ENCODE data around the gene TAS2R40. TPM values are rescaled to one million over a fixed set of nuclear protein-coding genes. Genes with fewer than 3 reads are reported as not detected.

TAS2R40 gene
- total RNA-seq, 2 experiments from 2014 or later = not detected

DNA sequence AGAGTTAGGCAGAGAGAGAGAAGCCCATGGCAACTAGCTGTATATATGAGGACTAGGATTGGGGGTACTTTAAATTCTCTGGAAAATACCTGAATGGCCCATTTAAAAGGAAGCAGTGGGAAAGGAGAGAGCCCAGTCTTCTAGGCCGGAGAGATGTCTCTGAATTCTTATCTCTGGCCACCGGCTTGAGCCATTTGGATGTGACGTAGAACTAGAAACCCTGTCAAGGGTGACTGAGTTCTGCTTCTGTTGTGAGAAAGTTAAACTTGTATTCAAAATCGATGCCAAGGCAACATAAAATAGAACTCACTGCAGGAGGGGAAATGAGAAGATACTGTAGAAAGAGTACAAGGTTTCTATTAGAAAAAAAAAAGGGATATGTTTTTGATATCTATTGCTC, 35.1 kb downstream of the TAS2R40 start:
- H3K4me1 Mint-ChIP-seq (ENCODE audit: low read depth) = peaks cover 54% of the 10 kb centered on the region
- peak overlapping the region; percentile 72 for H3K27ac Mint-ChIP-seq
- H3K27me3 Mint-ChIP-seq = no peaks in the 10 kb centered on the region
- intact Hi-C loops (cut with micrococcal nuclease) = no loop called here
- POLR2A ChIA-PET = interaction anchor here (1.7 to 2.2 kb wide), 2 partner anchors 31 to 51 kb away, joined by 4 to 6 read pairs; partner anchors contain the start of gene CASP2
- DNase-seq (no peak), ATAC-seq (no peak)
- TF ChIP-seq, protein P1, sequence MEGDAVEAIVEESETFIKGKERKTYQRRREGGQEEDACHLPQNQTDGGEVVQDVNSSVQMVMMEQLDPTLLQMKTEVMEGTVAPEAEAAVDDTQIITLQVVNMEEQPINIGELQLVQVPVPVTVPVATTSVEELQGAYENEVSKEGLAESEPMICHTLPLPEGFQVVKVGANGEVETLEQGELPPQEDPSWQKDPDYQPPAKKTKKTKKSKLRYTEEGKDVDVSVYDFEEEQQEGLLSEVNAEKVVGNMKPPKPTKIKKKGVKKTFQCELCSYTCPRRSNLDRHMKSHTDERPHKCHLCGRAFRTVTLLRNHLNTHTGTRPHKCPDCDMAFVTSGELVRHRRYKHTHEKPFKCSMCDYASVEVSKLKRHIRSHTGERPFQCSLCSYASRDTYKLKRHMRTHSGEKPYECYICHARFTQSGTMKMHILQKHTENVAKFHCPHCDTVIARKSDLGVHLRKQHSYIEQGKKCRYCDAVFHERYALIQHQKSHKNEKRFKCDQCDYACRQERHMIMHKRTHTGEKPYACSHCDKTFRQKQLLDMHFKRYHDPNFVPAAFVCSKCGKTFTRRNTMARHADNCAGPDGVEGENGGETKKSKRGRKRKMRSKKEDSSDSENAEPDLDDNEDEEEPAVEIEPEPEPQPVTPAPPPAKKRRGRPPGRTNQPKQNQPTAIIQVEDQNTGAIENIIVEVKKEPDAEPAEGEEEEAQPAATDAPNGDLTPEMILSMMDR (IDR thresholded peaks at IDR 0.05) = peak; percentile 20
- no peak overlapping the region for H3K4me3 Mint-ChIP-seq
- H3K9me3 Mint-ChIP-seq = peaks cover 23% of the 10 kb centered on the region
- CTCF ChIA-PET = interaction anchor here (1.2 to 4.2 kb wide), 6 partner anchors 9 to 42 kb away, joined by 3 to 18 read pairs (median 6); no protein-coding TSS in a partner anchor
- peaks cover 16% of the 10 kb centered on the region for H3K36me3 Mint-ChIP-seq (ENCODE audit: low read depth)

DNA sequence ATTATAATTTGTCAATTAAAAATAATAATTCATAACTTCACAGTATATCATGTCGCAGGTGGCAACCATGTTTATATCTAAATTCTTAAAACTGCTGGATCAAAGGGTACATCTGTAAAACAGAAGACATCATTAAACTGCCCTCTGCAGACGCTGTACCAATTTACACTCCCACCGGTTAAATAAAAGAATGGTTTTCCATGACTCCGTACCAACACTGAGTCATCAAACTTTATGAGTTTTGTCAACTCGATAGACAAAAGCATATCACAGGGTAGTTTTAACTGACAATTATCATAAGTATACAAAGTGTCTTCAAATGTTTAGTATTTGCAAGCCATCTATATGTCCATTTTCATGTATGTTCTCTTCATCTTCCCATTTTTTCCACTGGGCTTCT, 35.7 kb downstream of the TAS2R40 start:
- Mint-ChIP-seq H3K27me3 (no peaks in the 10 kb centered on the region), H3K4me1 (ENCODE audit: low read depth) (peaks cover 53% of the 10 kb centered on the region), H3K27ac (no peak overlapping the region), H3K4me3 (no peak overlapping the region), H3K36me3 (ENCODE audit: low read depth) (peaks cover 12% of the 10 kb centered on the region), H3K9me3 (peaks cover 19% of the 10 kb centered on the region)
- ATAC-seq (no peak), DNase-seq (no peak)
- intact Hi-C loops (cut with micrococcal nuclease) = no loop called here
- TF ChIP-seq, protein P1 (IDR thresholded peaks at IDR 0.05) = no peak
- ChIA-PET POLR2A (interaction anchor here (1.7 to 2.2 kb wide), 2 partner anchors 30 to 51 kb away, joined by 4 to 6 read pairs; partner anchors contain the start of gene CASP2), CTCF (interaction anchor here (0.8 to 4.2 kb wide), 5 partner anchors 10 to 42 kb away, joined by 3 to 18 read pairs (median 6); no protein-coding TSS in a partner anchor)

DNA sequence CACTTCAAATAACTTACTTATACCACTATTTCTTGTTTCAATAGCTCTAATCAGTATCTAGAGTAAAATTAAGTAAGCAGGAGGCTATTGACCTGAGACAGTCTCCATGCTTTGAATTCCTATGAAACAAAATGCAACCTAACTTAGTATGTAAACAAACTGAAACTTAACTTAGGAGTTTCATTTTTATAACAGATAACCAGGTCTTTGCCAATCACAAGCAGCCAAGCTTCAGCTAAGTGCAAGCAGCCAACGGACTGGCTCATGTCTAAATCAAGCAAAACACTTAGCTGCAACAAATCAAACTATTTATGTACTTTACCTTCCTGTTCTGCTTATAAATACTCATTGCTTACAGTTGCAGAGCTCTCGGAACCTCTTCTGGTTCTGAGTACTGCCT, 37.0 kb downstream of the TAS2R40 start:
- ChIA-PET CTCF (interaction anchor here (0.7 to 4.2 kb wide), 10 partner anchors 11 to 125 kb away, joined by 3 to 18 read pairs (median 4); no protein-coding TSS in a partner anchor), POLR2A (interaction anchor here (0.7 to 1.3 kb wide), 3 partner anchors 9 to 117 kb away, joined by 3 read pairs; no protein-coding TSS in a partner anchor)
- intact Hi-C loops (cut with micrococcal nuclease) = no loop called here
- ATAC-seq (peak; percentile 41), DNase-seq (peak; percentile 45)
- TF ChIP-seq, protein P1 (IDR thresholded peaks at IDR 0.05) = no peak
- Mint-ChIP-seq H3K4me3 (peak overlapping the region; percentile 51), H3K27me3 (no peaks in the 10 kb centered on the region), H3K27ac (peak overlapping the region; percentile 86), H3K9me3 (peaks cover 10% of the 10 kb centered on the region), H3K36me3 (ENCODE audit: low read depth) (peaks cover 12% of the 10 kb centered on the region), H3K4me1 (ENCODE audit: low read depth) (peaks cover 54% of the 10 kb centered on the region)

DNA sequence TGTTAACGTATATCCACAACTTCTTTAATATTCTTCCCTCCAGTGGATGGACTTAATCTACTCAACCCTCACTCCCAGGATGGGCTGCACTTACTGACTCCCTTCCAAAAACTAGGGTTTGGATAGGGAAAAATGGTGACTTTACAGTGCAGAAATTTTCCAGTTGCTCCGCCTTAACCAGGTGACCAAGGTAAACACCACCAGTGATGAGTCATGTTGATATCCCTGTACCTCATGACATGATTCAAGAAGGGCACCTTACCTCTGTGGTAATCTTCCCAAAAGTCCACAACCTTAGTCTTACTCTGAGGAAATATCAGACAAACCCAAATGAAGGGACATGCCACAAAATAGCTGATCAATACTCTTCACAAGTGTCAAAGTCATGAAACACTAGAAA, 37.9 kb downstream of the TAS2R40 start:
- ATAC-seq (no peak), DNase-seq (no peak)
- intact Hi-C loops (cut with micrococcal nuclease) = no loop called here
- TF ChIP-seq, protein P1 (IDR thresholded peaks at IDR 0.05) = no peak
- ChIA-PET CTCF (interaction anchor here (0.7 to 5.9 kb wide), 4 partner anchors 13 to 46 kb away, joined by 3 to 48 read pairs (median 4); no protein-coding TSS in a partner anchor), POLR2A (interaction anchor here (0.6 to 1.0 kb wide), 2 partner anchors 19 to 39 kb away, joined by 3 to 4 read pairs; no protein-coding TSS in a partner anchor)
- Mint-ChIP-seq H3K4me1 (ENCODE audit: low read depth) (peaks cover 57% of the 10 kb centered on the region), H3K36me3 (ENCODE audit: low read depth) (peaks cover 14% of the 10 kb centered on the region), H3K4me3 (no peak overlapping the region), H3K9me3 (peaks cover 5% of the 10 kb centered on the region), H3K27me3 (no peaks in the 10 kb centered on the region), H3K27ac (peak overlapping the region; percentile 76)

DNA sequence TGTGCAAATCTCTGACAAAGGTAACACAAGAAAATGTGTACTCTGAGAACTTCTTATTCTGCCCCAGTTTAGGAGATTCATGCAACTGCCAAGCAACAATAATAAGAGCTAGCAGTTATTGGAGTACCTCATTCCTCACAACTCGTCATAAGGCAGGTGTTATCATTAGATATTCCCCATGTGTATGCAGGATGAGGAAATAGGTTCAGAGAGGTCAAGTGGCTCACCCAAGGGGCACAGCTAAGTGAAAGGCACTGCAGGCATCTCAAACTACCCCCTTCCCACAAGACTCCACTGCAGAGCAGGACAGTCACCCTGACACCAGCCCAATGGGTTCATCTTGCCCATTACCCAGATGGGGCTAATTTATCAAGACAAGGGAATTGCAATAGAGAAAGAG, 40.1 kb downstream of the TAS2R40 start:
- Mint-ChIP-seq H3K9me3 (peaks cover 5% of the 10 kb centered on the region), H3K4me1 (ENCODE audit: low read depth) (peaks cover 51% of the 10 kb centered on the region), H3K27ac (peak overlapping the region; percentile 97), H3K36me3 (ENCODE audit: low read depth) (peaks cover 28% of the 10 kb centered on the region), H3K4me3 (peak overlapping the region; percentile 90), H3K27me3 (no peaks in the 10 kb centered on the region)
- ChIA-PET CTCF (interaction anchor here (0.7 to 5.9 kb wide), 4 partner anchors 13 to 47 kb away, joined by 4 to 48 read pairs (median 10); no protein-coding TSS in a partner anchor), POLR2A (interaction anchor here (0.9 kb wide), 1 partner anchor 94 kb away, joined by 3 read pairs; no protein-coding TSS in a partner anchor)
- TF ChIP-seq, protein P1 (IDR thresholded peaks at IDR 0.05) = no peak
- ATAC-seq (no peak), DNase-seq (no peak)
- intact Hi-C loops (cut with micrococcal nuclease) = no loop called here
